ENCODE results near the gene KCNG2.
A peak's percentile ranks its signal among the peaks of the same experiment; 100 is the strongest.

The KCNG2 gene

GRCh38 chr18:79769698-79770500 lies 27.8 kb upstream of the KCNG2 start:
- DNase-seq, result no peak

DNA sequence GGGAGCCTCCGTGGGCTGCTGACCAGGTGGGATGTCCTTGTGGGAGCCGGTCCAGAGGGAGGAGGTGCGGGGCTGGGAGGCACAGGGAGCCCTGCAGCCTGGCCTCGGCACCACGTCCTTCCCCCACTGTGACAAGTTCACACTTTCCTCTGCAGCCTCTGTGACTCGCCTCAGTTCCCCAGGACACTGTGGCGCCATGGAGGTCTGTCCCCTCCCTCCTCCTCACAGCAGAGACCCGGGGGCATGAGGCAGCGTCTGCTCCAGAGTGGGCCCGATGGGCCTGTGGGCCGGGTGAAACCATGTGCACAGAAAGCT lies 27.3 kb upstream of the KCNG2 start:
- no peak for DNase-seq

DNA sequence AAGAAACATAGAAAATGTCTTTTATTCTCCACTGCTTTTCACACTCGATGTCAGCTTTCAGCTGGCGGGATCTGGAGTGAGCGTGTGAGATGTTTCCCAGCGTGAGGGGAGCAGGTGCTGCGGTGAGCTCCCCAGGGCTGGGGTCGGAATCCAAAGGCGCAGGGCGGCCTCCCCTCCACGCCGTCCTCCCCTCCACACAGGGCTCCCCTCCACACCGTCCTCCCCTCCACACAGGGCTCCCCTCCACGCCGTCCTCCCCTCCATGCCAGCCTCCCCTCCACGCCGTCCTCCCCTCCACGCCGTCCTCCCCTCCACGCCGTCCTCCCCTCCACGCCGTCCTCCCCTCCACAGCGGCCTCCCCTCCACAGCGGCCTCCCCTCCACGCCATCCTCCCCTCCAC lies 26.9 kb upstream of the KCNG2 start:
- DNase-seq, result no peak

DNA sequence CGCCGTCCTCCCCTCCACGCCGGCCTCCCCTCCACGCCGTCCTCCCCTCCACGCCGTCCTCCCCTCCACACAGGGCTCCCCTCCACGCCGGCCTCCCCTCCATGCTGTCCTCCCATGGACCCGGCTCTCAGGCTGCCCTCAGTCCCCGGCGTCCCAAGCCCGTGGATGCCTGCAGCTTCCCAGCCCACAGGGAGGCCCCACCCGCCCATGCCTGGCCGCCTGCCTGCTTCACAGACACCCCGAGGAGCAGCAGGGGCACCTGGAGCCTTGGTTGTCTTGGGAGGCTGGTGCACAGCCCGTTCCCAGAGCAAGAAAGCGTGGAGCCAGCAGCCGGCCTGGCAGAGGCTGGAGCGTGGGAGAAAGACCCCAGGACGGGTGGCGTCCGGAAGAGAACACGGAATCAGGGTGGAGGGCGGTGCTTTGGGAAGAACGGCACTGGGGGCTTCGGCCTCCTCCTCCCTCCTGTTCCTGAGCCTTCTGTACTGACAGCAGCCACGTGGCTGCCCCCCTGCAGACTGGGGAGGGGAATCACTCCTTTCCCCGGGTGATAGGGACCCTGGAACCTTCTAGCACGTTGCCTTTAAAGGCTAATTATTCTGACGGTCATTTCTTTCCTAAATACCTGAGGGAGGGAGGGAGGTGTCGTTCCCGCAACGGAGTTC lies 26.2 kb upstream of the KCNG2 start:
- DNase-seq, result no peak

DNA sequence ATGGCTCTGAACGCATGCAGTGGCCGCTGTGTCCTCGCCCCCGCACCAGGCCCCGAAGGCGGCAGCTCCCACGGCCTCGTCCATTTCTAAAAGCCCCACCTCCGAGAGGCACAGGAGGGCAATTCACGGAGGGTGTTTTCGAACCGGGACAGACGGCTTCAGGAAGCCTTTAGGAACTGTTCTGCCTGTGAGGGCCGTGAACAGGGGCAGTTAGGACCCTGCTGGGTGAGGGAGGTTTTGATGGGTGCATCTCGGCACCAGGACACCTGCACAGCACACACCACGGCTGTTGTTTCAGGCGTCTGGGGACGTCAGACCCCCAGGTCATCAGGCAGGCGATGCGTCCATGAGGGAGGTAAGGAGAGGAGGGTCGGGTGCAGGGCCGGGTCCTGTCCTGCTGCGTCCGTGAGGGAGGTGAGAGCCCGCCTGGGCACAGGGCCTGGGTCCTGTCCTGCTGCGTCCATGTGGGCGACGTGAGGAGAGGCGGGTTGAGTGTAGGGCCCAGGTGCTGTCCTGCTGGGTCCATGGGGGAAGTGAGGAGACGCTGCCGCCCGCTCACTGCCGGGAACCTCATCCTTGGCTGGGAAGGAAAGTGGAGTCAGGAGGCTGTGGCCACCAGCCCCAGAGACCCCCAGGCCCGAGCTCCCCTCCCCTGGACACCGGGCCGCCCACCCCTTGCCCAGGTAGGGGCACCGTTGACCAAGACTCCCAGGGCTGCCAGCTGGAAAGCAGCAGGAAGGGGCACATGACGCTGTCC lies 25.5 kb upstream of the KCNG2 start:
- DNase-seq, result no peak

GRCh38 chr18:79772865-79773696 lies 24.7 kb upstream of the KCNG2 start:
- no peak for DNase-seq

GRCh38 chr18:79774111-79774510 lies 23.6 kb upstream of the KCNG2 start:
- DNase-seq, result no peak

- no peak for DNase-seq
Observed at GRCh38 chr18:79775441-79776221, 22.1 kb upstream of the KCNG2 start.

DNA sequence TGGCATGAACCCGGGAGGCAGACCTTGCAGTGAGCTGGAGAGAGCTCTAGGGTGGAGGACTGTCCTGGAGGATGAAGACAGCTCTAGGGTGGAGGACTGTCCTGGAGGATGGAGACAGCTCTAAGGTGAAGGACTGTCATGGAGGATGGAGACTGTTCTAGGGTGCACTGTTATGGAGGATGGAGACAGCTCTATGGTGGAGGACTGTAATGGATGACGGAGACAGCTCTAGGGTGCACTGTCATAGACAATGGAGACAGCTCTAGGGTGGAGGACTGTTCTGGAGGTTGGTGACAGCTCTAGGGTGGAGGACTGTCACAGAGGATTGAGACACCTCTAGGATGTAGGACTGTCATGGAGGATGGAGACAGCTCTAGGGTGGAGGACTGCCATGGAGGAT lies 21.1 kb upstream of the KCNG2 start:
- DNase-seq, result no peak

- DNase-seq, result no peak
Observed at GRCh38 chr18:79778291-79778791, 19.4 kb upstream of the KCNG2 start.

GRCh38 chr18:79779021-79779699 lies 18.6 kb upstream of the KCNG2 start:
- DNase-seq, result no peak

- DNase-seq, result no peak
Observed at GRCh38 chr18:79779700-79780190, 18.0 kb upstream of the KCNG2 start.

DNA sequence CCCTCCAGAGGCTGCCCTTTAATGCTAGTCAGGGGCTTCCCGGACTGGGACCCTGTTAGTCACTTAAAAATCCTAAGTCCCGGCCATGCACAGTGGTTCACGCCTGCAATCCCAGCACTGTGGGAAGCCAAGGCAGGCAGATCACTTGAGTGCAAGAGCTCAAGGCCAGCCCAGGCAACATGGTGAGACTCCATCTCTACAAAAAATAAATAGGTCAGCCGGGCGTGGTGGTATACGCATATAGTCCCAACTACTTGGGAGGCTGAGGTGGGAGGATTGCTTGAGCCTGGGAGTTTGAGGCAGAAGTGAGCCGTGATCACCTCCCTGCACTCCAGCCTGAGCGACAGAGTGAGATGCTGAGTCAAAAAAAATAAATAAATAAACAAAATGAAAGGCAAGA lies 17.2 kb upstream of the KCNG2 start:
- DNase-seq, result no peak

DNA sequence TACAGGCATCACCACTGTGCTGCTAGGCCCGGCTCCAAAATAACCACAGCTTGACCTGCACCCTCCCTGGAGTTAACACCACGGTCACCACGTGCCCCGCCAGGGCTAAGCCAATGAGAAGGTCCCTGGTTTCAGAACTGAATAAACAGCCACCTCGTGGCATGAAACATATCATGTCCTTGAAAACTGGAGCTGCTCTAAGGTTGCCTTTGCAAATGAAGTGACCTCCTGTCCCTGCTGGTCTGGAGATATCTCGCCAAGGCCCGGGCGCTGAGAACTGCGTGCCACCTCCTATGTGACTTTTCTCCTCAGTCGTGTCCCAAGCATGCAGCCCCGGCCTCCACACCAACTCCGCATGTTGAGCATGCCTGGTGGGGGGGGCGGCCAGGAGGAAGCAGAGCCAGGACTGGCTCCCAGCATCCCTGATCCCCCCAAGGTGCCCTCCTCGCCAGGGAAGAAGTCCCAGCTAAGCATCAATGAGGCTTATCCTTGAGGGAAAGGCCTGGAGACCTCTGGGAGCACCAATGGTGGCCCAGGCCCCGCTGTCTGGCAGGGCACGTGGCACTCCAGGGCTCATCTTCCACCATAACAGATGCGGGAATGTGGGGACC lies 16.3 kb upstream of the KCNG2 start:
- no peak for DNase-seq

- peak; percentile 57 for DNase-seq
Observed at GRCh38 chr18:79782566-79783308, 15.0 kb upstream of the KCNG2 start.

DNA sequence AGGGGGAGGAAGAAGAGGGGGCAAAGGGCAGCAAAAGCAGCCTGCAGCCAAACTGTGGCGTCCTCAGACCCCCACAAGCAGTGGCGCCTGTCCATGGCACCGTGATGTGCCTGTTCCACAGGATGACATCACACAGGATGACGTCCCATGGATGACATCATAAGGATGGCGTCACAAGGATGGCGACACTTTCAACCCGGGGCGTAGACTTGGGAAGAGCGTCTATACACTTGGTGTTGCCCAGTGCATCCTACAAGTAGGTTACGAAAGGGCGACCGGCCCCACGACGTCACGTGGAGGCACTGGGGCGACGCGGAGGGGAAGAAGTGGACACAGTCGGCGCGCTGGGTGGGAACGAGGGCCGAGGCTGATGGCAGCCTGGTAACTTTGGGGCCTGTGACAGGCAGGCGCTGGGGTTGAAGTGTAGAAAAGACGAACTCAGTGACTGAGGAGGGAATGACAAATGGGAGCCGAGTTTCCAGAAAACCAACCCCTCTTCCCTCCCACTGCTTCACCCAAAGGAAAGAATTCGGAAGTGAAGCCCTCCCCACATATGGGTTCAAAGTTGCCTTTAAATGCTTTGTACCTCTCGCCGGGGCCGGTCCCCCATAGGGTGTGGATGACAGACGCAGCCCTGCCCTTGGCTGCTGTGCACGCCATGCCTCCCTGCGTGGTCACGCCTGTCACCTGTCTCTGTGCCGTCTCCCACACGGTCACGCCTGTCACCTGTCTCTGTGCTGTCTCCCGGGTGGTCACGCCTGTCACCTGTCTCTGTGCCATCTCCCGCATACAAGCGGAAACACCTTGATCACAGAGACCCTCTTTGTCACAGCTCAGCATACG lies 13.4 kb upstream of the KCNG2 start:
- DNase-seq, result no peak

- DNase-seq, result no peak
Observed at GRCh38 chr18:79784965-79785770, 12.6 kb upstream of the KCNG2 start.

GRCh38 chr18:79785831-79786230 lies 11.9 kb upstream of the KCNG2 start:
- DNase-seq, result no peak
